Mesenchymal stem cell (in vitro differentiated cells and primary cell): Measurements from ENCODE around the gene STK32B.

Experiments
- DNase-seq: peaks from one replicate; pipeline ENCODE4 v3.0.0-alpha.2; 2013
- H2AFZ ChIP-seq: one replicate; pipeline ENCODE4 v1.6.1; 2013; ENCODE audit warnings: low read depth, mild to moderate bottlenecking, control low read depth, inconsistent platforms, low read length, moderate library complexity
- H2AK5ac ChIP-seq: 2 replicates; pipeline ENCODE4 v1.6.1; 2013; ENCODE audit warnings: low read length, moderate library complexity, mild to moderate bottlenecking, inconsistent platforms; ENCODE audit not compliant: severe bottlenecking
- H2BK120ac ChIP-seq: one replicate; pipeline ENCODE4 v1.6.1; 2013; ENCODE audit warnings: low read depth, mild to moderate bottlenecking, inconsistent platforms, low read length, moderate library complexity
- H2BK12ac ChIP-seq, 2 experiments: one replicate each; pipeline ENCODE4 v1.6.1; 2013; ENCODE audit warnings: inconsistent platforms in 2 of 2, low read length in 2 of 2, mild to moderate bottlenecking in 2 of 2, moderate library complexity in 2 of 2, control low read depth in 1 of 2
- H2BK15ac ChIP-seq: one replicate; pipeline ENCODE4 v1.6.1; 2013; ENCODE audit warnings: mild to moderate bottlenecking, low read depth, inconsistent platforms; ENCODE audit not compliant: poor library complexity, severe bottlenecking
- H2BK5ac ChIP-seq: 2 replicates; pipeline ENCODE4 v1.6.1; 2013; ENCODE audit warnings: low read depth, mild to moderate bottlenecking, low read length, control low read depth, inconsistent platforms; ENCODE audit not compliant: poor library complexity, severe bottlenecking
- H3K14ac ChIP-seq, 2 experiments: one replicate each; pipeline ENCODE4 v1.6.1; 2013; ENCODE audit warnings: inconsistent platforms in 2 of 2, low read length in 2 of 2, control low read depth in 1 of 2, mild to moderate bottlenecking in 1 of 2, moderate library complexity in 1 of 2
- H3K18ac ChIP-seq, 2 experiments: one replicate each; pipeline ENCODE4 v1.6.1; 2013; ENCODE audit warnings: inconsistent platforms in 2 of 2, low read length in 2 of 2, control low read depth in 1 of 2, low read depth in 1 of 2, mild to moderate bottlenecking in 1 of 2
- H3K23ac ChIP-seq, 2 experiments: one replicate each; pipeline ENCODE4 v1.6.1; 2013; ENCODE audit warnings: inconsistent platforms in 2 of 2, low read length in 2 of 2, mild to moderate bottlenecking in 2 of 2, moderate library complexity in 2 of 2, control low read depth in 1 of 2
- H3K27ac ChIP-seq: 2 replicates; pipeline ENCODE4 v1.5.1; 2013; ENCODE audit warnings: mild to moderate bottlenecking, moderate library complexity, low read length, control low read depth, inconsistent platforms; ENCODE audit not compliant: poor library complexity, severe bottlenecking
- H3K27me3 ChIP-seq, 2 experiments: 2 replicates each; pipeline versions ENCODE4 v1.6.1 to v1.7.0; 2013; ENCODE audit warnings: low read length in 2 of 2, mild to moderate bottlenecking in 2 of 2, moderate library complexity in 2 of 2, control low read depth in 1 of 2, inconsistent platforms in 1 of 2; ENCODE audit not compliant: control insufficient read depth in 1 of 2, insufficient read depth in 1 of 2
- H3K36me3 ChIP-seq, 2 experiments: 2 replicates each; pipeline versions ENCODE4 v1.6.1 to v1.7.0; 2013; ENCODE audit warnings: low read length in 2 of 2, control low read depth in 1 of 2, inconsistent platforms in 1 of 2, low read depth in 1 of 2, mild to moderate bottlenecking in 1 of 2; ENCODE audit not compliant: insufficient read depth in 2 of 2, control insufficient read depth in 1 of 2
- H3K4ac ChIP-seq, 2 experiments: one replicate each; pipeline ENCODE4 v1.6.1; 2013; ENCODE audit warnings: inconsistent platforms in 2 of 2, low read length in 2 of 2, mild to moderate bottlenecking in 2 of 2, moderate library complexity in 2 of 2, control low read depth in 1 of 2, low read depth in 1 of 2
- H3K4me1 ChIP-seq: 2 replicates; pipeline ENCODE4 v1.6.1; 2013; ENCODE audit warnings: low read depth, low read length, control low read depth; ENCODE audit not compliant: control insufficient read depth, insufficient read depth
- H3K4me2 ChIP-seq: 2 replicates; pipeline ENCODE4 v1.6.1; 2013; ENCODE audit warnings: low read length, mild to moderate bottlenecking, inconsistent platforms; ENCODE audit not compliant: poor library complexity, severe bottlenecking
- H3K4me3 ChIP-seq, 2 experiments: 2 replicates each; pipeline versions ENCODE4 v1.5.1 to v1.7.0; 2013; ENCODE audit warnings: low read length in 2 of 2, mild to moderate bottlenecking in 2 of 2, control low read depth in 1 of 2, low read depth in 1 of 2; ENCODE audit not compliant: insufficient read depth in 1 of 2
- H3K79me1 ChIP-seq: replicated peaks from 2 replicates; pipeline ENCODE4 v1.6.1; 2013; ENCODE audit warnings: mild to moderate bottlenecking, control low read depth, low read length, inconsistent platforms; ENCODE audit not compliant: poor library complexity, severe bottlenecking
- H3K9ac ChIP-seq: 2 replicates; pipeline ENCODE4 v1.7.0; 2013; ENCODE audit warnings: mild to moderate bottlenecking, low read length, moderate library complexity
- H3K9me3 ChIP-seq: 2 replicates; pipeline ENCODE4 v1.7.0; 2013; ENCODE audit warnings: mild to moderate bottlenecking, low read length; ENCODE audit not compliant: control insufficient read depth
- H4K8ac ChIP-seq: one replicate; pipeline ENCODE4 v1.6.1; 2013; ENCODE audit warnings: inconsistent platforms, mild to moderate bottlenecking, low read length, moderate library complexity
- H4K91ac ChIP-seq: one replicate; pipeline ENCODE4 v1.6.1; 2013; ENCODE audit warnings: mild to moderate bottlenecking, low read length, inconsistent platforms
- WGBS: methylation state at CpG from one replicate; pipeline ENCODE4 v1.1.7; 2013; ENCODE audit warnings: mixed read lengths; 5-methylcytosine and 5-hydroxymethylcytosine counted together

The STK32B gene

DNA sequence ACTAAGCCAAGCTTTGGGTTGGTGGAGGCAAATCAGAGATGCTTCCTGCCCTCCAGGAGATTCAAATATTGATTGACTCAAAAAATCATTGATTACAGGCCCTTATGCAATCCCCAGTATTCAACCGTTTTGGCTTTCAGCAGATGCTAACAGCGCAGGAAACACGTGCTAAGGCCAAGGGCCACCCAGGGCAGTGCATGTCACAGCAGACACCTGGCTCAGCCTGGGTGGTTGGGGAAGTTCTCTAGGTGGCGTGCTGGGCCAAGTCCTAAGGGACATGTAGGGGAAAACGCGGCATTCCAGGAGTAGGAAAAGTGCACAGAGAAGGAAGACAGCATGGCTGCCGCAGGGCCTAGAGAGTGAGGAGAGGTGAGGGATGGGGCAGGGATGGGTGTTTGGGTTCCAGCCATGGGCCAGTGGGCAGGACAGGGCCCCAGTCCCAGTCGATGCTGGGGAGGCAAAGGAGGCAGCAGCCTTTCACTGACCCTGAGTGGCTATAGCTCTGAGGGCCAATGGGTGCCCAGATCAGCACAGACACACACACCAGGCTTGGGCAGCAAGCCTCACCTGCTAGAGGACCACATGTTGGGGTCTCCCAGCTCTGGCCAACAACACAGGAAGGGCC lies 418.0 kb downstream of the STK32B start:
- no peak for DNase-seq
- Histone ChIP-seq H3K9ac (no peak overlapping the region), H3K18ac (no peak overlapping the region), H3K14ac (no peak overlapping the region), H3K4me3 (no peak overlapping the region), H2BK15ac (no peak overlapping the region), H3K79me1 (no peaks in the 10 kb centered on the region), H3K27ac (no peak overlapping the region), H4K8ac (no peak overlapping the region), H3K23ac (no peak overlapping the region), H3K27me3 (no peaks in the 10 kb centered on the region), H3K4me1 (peaks cover 4% of the 10 kb centered on the region), H2AK5ac (no peak overlapping the region), H3K4me2 (no peak overlapping the region), H2AFZ (no peak overlapping the region), H3K9me3 (no peaks in the 10 kb centered on the region), H2BK120ac (no peak overlapping the region), H2BK5ac (no peak overlapping the region), H2BK12ac (no peak overlapping the region), H3K4ac (no peak overlapping the region), H4K91ac (no peak overlapping the region), H3K36me3 (peaks cover 0 to 32% of the 10 kb centered on the region in 2 experiments)
- WGBS, result 94% methylated on average over 8 of the region's 8 CpGs

GRCh38 chr4:5469861-5470260 lies 418.6 kb downstream of the STK32B start:
- H3K9me3 ChIP-seq, result no peaks in the 10 kb centered on the region
- no peak overlapping the region for H4K8ac ChIP-seq
- H2AK5ac ChIP-seq, result no peak overlapping the region
- no peak overlapping the region for H4K91ac ChIP-seq
- H2BK15ac ChIP-seq, result no peak overlapping the region
- H3K4me3 ChIP-seq, result no peak overlapping the region
- H2AFZ ChIP-seq, result no peak overlapping the region
- peaks cover 0 to 31% of the 10 kb centered on the region in 2 experiments for H3K36me3 ChIP-seq
- no peak overlapping the region for H3K23ac ChIP-seq
- DNase-seq, result no peak
- H2BK12ac ChIP-seq, result no peak overlapping the region
- H3K79me1 ChIP-seq, result no peaks in the 10 kb centered on the region
- H3K4me1 ChIP-seq, result peaks cover 4% of the 10 kb centered on the region
- no peak overlapping the region for H3K27ac ChIP-seq
- no peak overlapping the region for H2BK120ac ChIP-seq
- H2BK5ac ChIP-seq, result no peak overlapping the region
- 73% methylated on average over 5 of the region's 5 CpGs for WGBS
- no peak overlapping the region for H3K18ac ChIP-seq
- H3K9ac ChIP-seq, result no peak overlapping the region
- no peak overlapping the region for H3K4me2 ChIP-seq
- no peaks in the 10 kb centered on the region for H3K27me3 ChIP-seq
- H3K14ac ChIP-seq, result no peak overlapping the region
- H3K4ac ChIP-seq, result no peak overlapping the region

DNA sequence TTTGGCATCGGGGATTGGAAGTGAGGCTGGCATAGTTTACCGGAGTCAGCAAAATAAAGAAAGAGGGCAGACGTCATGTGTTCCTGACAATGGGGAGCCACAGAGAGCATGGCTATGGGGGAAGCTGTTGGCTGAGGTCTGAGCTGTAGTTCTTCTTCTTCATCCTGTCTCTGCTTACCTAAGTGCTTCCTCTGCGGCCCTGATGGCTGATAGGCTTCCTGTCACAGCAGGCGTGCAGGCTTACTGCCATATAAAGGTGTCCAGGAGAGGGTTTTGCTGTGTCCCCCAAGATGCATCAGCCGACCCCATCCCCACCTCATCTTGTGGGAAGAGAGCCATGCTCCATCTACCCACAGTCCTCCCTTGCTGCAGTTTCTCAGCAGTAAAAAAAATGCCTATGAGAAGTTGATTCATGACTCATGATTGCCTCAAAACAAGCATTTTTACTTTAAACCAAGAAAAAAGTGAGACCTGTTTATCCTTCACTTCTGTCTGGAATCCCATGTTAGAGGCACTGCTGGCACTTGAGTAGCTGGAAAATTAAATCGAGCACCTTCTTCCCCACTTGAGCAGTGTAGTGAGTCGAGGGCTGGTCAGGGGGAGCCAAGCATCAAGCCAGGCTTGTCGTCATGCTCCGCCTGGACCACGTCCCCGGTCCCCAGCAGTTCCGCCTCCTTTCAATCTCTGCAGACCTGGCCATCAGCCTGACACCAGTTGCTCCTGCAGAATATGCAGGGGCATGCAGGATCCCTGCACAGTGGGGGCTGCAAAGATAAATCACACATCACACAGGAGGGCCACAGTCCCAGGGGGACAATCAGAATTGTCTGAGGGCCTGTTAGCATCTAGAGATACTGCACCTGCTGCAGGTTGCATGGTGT lies 419.3 kb downstream of the STK32B start:
- H3K4ac ChIP-seq, result no peak overlapping the region
- no peak overlapping the region for H2BK12ac ChIP-seq
- no peak overlapping the region for H4K91ac ChIP-seq
- H3K4me3 ChIP-seq, result no peak overlapping the region
- no peak overlapping the region for H2AK5ac ChIP-seq
- H3K23ac ChIP-seq, result no peak overlapping the region
- H3K9me3 ChIP-seq, result no peaks in the 10 kb centered on the region
- H4K8ac ChIP-seq, result no peak overlapping the region
- H3K18ac ChIP-seq, result no peak overlapping the region
- peaks cover 4% of the 10 kb centered on the region for H3K4me1 ChIP-seq
- H3K4me2 ChIP-seq, result no peak overlapping the region
- H3K27me3 ChIP-seq, result no peaks in the 10 kb centered on the region
- no peak overlapping the region for H3K27ac ChIP-seq
- peaks cover 0 to 31% of the 10 kb centered on the region in 2 experiments for H3K36me3 ChIP-seq
- H3K79me1 ChIP-seq, result no peaks in the 10 kb centered on the region
- no peak overlapping the region for H2AFZ ChIP-seq
- no peak for DNase-seq
- H2BK120ac ChIP-seq, result no peak overlapping the region
- WGBS, result 85% methylated on average over 13 of the region's 13 CpGs
- H3K9ac ChIP-seq, result no peak overlapping the region
- no peak overlapping the region for H2BK15ac ChIP-seq
- H2BK5ac ChIP-seq, result no peak overlapping the region
- no peak overlapping the region for H3K14ac ChIP-seq

DNA sequence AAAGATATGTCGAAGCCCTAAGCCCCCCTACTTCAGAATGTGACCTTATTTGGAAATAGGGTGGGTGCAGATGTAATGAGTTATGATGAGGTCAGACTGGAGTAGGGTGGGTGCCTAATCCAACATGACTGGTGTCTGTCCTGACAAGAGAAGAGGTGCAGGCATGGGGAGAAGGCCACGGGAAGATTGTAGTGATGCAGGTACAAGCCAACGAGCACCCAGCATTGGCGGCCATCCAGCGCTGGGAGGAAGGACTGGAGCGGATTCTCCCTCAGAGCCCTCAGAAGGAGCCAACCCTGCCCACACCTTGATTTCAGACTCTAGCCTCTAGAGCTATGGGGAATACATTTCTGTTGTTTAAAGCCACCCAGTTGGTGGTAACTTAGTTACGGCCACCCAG lies 419.9 kb downstream of the STK32B start:
- no peak for DNase-seq
- no peak overlapping the region for H2AFZ ChIP-seq
- no peak overlapping the region for H3K4me2 ChIP-seq
- H3K14ac ChIP-seq, result no peak overlapping the region
- H3K36me3 ChIP-seq, result peaks cover 0 to 31% of the 10 kb centered on the region in 2 experiments
- H4K8ac ChIP-seq, result no peak overlapping the region
- peaks cover 1% of the 10 kb centered on the region for H3K4me1 ChIP-seq
- H2BK5ac ChIP-seq, result no peak overlapping the region
- H3K79me1 ChIP-seq, result no peaks in the 10 kb centered on the region
- no peak overlapping the region for H2BK120ac ChIP-seq
- no peak overlapping the region for H3K27ac ChIP-seq
- H3K23ac ChIP-seq, result no peak overlapping the region
- no peak overlapping the region for H2BK12ac ChIP-seq
- no peaks in the 10 kb centered on the region for H3K9me3 ChIP-seq
- WGBS, result 96% methylated on average over 6 of the region's 7 CpGs
- H3K9ac ChIP-seq, result no peak overlapping the region
- no peak overlapping the region for H4K91ac ChIP-seq
- H3K27me3 ChIP-seq, result no peaks in the 10 kb centered on the region
- H3K4ac ChIP-seq, result no peak overlapping the region
- no peak overlapping the region for H2AK5ac ChIP-seq
- H2BK15ac ChIP-seq, result no peak overlapping the region
- H3K18ac ChIP-seq, result no peak overlapping the region
- no peak overlapping the region for H3K4me3 ChIP-seq
